T follicular helper cell (primary cell): ENCODE data around the gene ARHGEF28.

ENCODE experiments used
- DNase-seq: peaks from one replicate; pipeline ENCODE4 v3.0.0-alpha.2; 2020; ENCODE audit warnings: low read depth

The ARHGEF28 gene

GRCh38 chr5:73692166-73692640, 66.2 kb downstream of the ARHGEF28 start:
- DNase-seq: no peak

GRCh38 chr5:73692981-73693380, 67.0 kb downstream of the ARHGEF28 start:
- no peak for DNase-seq

- DNase-seq: no peak
These were observed 67.6 kb downstream of the ARHGEF28 start for GRCh38 chr5:73693573-73694061.

GRCh38 chr5:73694089-73694488, 68.1 kb downstream of the ARHGEF28 start:
- no peak for DNase-seq

GRCh38 chr5:73698011-73698410, 72.0 kb downstream of the ARHGEF28 start:
- DNase-seq: no peak

- DNase-seq: no peak
These were observed 75.6 kb downstream of the ARHGEF28 start for GRCh38 chr5:73701566-73701965.

- DNase-seq: no peak
These were observed 76.5 kb downstream of the ARHGEF28 start for GRCh38 chr5:73702534-73702933.

GRCh38 chr5:73702951-73703350, 77.0 kb downstream of the ARHGEF28 start:
- DNase-seq: no peak

- no peak for DNase-seq
These were observed 79.4 kb downstream of the ARHGEF28 start for GRCh38 chr5:73705364-73705763.

GRCh38 chr5:73706963-73707362, 81.0 kb downstream of the ARHGEF28 start:
- DNase-seq: no peak

GRCh38 chr5:73709536-73710129, 83.6 kb downstream of the ARHGEF28 start:
- DNase-seq: no peak

- no peak for DNase-seq
These were observed 90.3 kb downstream of the ARHGEF28 start for GRCh38 chr5:73716284-73716808.

GRCh38 chr5:73718762-73719161, 92.8 kb downstream of the ARHGEF28 start:
- no peak for DNase-seq

- DNase-seq: no peak
These were observed 93.6 kb downstream of the ARHGEF28 start for GRCh38 chr5:73719632-73720031.

- DNase-seq: no peak
These were observed 96.2 kb downstream of the ARHGEF28 start for GRCh38 chr5:73722231-73722630.

- DNase-seq: no peak
These were observed 100.1 kb downstream of the ARHGEF28 start for GRCh38 chr5:73726071-73726470.

- no peak for DNase-seq
These were observed 100.7 kb downstream of the ARHGEF28 start for GRCh38 chr5:73726606-73727231.

GRCh38 chr5:73727470-73727869, 101.5 kb downstream of the ARHGEF28 start:
- DNase-seq: no peak

GRCh38 chr5:73728493-73729273, 102.7 kb downstream of the ARHGEF28 start:
- DNase-seq: no peak

GRCh38 chr5:73729329-73729728, 103.3 kb downstream of the ARHGEF28 start:
- no peak for DNase-seq

- DNase-seq: no peak
These were observed 106.0 kb downstream of the ARHGEF28 start for GRCh38 chr5:73732045-73732444.

GRCh38 chr5:73733219-73733618, 107.2 kb downstream of the ARHGEF28 start:
- no peak for DNase-seq
